CD8-positive, alpha-beta memory T cell (primary cell): ENCODE measurements around the gene CIAO3. TPM values are rescaled to one million over a fixed set of nuclear protein-coding genes. Genes with fewer than 3 reads are reported as not detected.
A peak's percentile ranks its signal among the peaks of the same experiment; 100 is the strongest.

Experiments used
- CTCF ChIA-PET: fragments of 350-600 bp; sonication (Branson Sonifier 250); formaldehyde crosslinking; loops from one replicate; lab custom pipeline; 2021; ENCODE audit warnings: antibody characterized with exemption; lab: Charles Lee
- POLR2A ChIA-PET: fragments of 350-600 bp; sonication (Branson Sonifier 250); formaldehyde crosslinking; loops from one replicate; lab custom pipeline; 2021; ENCODE audit warnings: antibody characterized with exemption; lab: Charles Lee
- DNase-seq, 5 donors: peaks; one replicate each; pipeline versions ENCODE4 v3.0.0 to v3.0.0-alpha.2; 2020 to 2022; ENCODE audit warnings: mixed read lengths in 1 of 5
- H3K27ac ChIP-seq: one replicate; pipeline ENCODE4 v1.7.0; 2013; ENCODE audit warnings: low read depth, mild to moderate bottlenecking, low read length, moderate library complexity
- H3K27me3 ChIP-seq: 2 replicates; pipeline ENCODE4 v1.7.0; 2013; ENCODE audit warnings: low read length, mild to moderate bottlenecking; ENCODE audit not compliant: insufficient read depth, poor library complexity, severe bottlenecking
- H3K36me3 ChIP-seq: 2 replicates; pipeline ENCODE4 v1.7.0; 2013; ENCODE audit warnings: mild to moderate bottlenecking, low read length, moderate library complexity; ENCODE audit not compliant: insufficient read depth
- H3K4me1 ChIP-seq: 2 replicates; pipeline ENCODE4 v1.7.0; 2013; ENCODE audit warnings: mild to moderate bottlenecking, low read length, moderate library complexity; ENCODE audit not compliant: insufficient read depth
- H3K4me3 ChIP-seq: 2 replicates; pipeline ENCODE4 v1.7.0; 2013; ENCODE audit warnings: mild to moderate bottlenecking, low read length
- H3K9me3 ChIP-seq: 2 replicates; pipeline ENCODE4 v1.7.0; 2013; ENCODE audit warnings: mild to moderate bottlenecking, low read length
- H3K27ac Mint-ChIP-seq, 8 donors: one replicate each; pipeline ENCODE4 v1.8.0; 2020 to 2021; ENCODE audit warnings: mixed read lengths in 8 of 8, mild to moderate bottlenecking in 6 of 8, inconsistent platforms in 3 of 8, moderate library complexity in 3 of 8
- H3K27me3 Mint-ChIP-seq, 2 donors: one replicate each; pipeline ENCODE4 v1.8.0; 2020 to 2021; ENCODE audit warnings: mixed read lengths in 2 of 2, mild to moderate bottlenecking in 1 of 2, moderate library complexity in 1 of 2
- H3K36me3 Mint-ChIP-seq, 3 donors: one replicate each; pipeline ENCODE4 v1.8.0; 2020 to 2021; ENCODE audit warnings: mixed read lengths in 3 of 3, inconsistent platforms in 1 of 3, mild to moderate bottlenecking in 1 of 3
- H3K4me1 Mint-ChIP-seq, 3 donors: one replicate each; pipeline ENCODE4 v1.8.0; 2020 to 2021; ENCODE audit warnings: mixed read lengths in 3 of 3, inconsistent platforms in 1 of 3, mild to moderate bottlenecking in 1 of 3
- H3K4me3 Mint-ChIP-seq, 7 donors: one replicate each; pipeline ENCODE4 v1.8.0; 2020 to 2021; ENCODE audit warnings: mixed read lengths in 7 of 7, mild to moderate bottlenecking in 6 of 7, moderate library complexity in 4 of 7, inconsistent platforms in 2 of 7
- H3K9me3 Mint-ChIP-seq, 5 donors: one replicate each; pipeline ENCODE4 v1.8.0; 2020 to 2022; ENCODE audit warnings: mixed read lengths in 5 of 5, mild to moderate bottlenecking in 3 of 5, moderate library complexity in 2 of 5, inconsistent platforms in 1 of 5
- polyA plus RNA-seq: library from polyadenylated mRNA; unstranded; fragments of 300-500 nt; fragmentation: Illumina TruSeq; gene quantifications from one replicate; pipeline ENCODE4 v1.2.3, GENCODE V29; 2021
- total RNA-seq, 2 experiments: library from RNA; stranded (reverse); gene quantifications; one replicate each; pipeline ENCODE4 v1.2.3, GENCODE V29; 2021

Gene CIAO3
- total and polyA plus RNA-seq, 3 experiments from 2014 or later = 23.1 to 37.9 (median 34.8) TPM

DNA sequence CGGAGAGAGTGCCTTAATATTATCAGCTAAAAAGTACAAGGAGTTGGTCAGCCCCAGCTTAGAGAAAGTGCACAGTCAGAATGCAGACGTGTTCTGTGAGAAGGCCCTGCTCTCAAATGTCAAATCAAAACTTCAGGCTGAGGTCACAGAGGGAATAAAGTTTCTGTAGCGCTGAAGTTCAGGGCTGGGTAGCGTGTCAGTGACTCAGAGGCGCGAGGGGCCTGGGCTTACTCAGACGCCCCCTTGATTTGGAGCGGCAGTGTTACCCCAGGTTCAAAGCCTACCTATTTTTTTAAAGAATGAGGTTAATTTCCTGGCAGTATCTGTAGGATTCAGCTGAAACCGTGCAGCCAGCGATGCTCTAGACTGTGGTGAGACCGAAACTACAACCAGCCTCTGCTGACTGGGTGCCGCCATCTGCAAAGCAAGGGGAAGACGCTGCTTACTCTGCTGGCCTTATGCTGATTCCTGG is 4.8 kb downstream of the CIAO3 start:
- peaks cover 10% of the 10 kb centered on the region for H3K4me1 ChIP-seq
- no peak for DNase-seq
- no peak overlapping the region for H3K4me3 ChIP-seq
- CTCF ChIA-PET = interaction anchor here (1.1 to 18.9 kb wide), 2 partner anchors 19 to 49 kb away, joined by 3 to 332 read pairs; partner anchors contain the start of genes ANTKMT, CCDC78, HAGHL and METRN
- no peaks in the 10 kb centered on the region for H3K9me3 ChIP-seq
- Mint-ChIP-seq H3K4me1 (peaks cover 0 to 12% (median 1%) of the 10 kb centered on the region in 3 donors), H3K9me3 (no peaks in the 10 kb centered on the region), H3K4me3 (peak overlapping the region in 1 of 7 donors; percentile 34), H3K27ac (peak overlapping the region in 2 of 8 donors; percentile 38 to 76), H3K36me3 (peaks cover 0 to 47% (median 2%) of the 10 kb centered on the region in 3 donors), H3K27me3 (no peaks in the 10 kb centered on the region)
- H3K27ac ChIP-seq = peak overlapping the region; percentile 75
- no peaks in the 10 kb centered on the region for H3K27me3 ChIP-seq
- POLR2A ChIA-PET = interaction anchor here (0.6 to 2.3 kb wide), 2 partner anchors 15 to 24 kb away, joined by 3 to 8 read pairs; partner anchors contain the start of genes ANTKMT and MSLN
- peaks cover 19% of the 10 kb centered on the region for H3K36me3 ChIP-seq

DNA sequence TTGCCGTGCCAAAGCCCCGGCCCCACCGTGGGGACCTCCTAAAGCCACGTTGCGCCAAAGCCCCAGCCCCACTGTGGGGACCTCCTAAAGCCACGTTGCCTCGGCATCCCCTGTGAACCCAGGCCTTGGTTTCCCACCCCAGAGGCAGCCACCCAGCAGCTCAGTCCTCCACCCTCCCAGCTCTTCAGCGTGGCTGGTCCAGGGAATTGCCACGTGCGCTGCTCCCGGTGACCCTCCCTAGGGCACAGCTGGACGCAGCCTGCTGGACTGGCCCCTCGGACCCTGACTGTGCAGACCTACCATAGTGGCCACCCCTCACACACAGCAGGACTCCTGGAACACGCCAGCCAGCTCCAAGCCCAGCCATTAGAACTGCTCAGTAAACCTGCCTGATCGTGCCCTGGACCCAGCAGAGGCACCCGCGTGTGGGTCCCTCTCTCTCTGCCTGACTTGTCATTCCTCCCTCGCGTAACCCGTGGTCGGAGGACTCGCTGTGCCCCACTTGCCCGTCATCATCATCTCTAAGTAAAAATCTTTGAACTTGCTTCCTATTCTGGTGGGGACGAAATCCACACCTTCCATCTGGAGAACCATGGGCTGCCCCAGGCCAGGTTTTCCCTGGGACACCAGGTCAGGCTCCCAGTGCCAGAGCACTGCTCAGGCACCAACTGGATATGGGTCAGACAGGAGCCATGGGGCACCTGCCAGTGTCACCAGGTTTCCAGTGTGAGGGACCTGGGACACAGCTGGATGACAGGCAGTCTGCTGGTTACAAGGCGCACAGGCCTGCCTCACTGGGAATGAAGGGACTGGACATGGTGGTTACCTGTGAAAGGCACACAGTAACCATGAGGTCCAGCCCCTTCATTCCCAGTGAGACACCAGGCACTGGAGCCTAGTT is 5.6 kb downstream of the CIAO3 start:
- H3K4me1 Mint-ChIP-seq = peaks cover 0 to 12% (median 1%) of the 10 kb centered on the region in 3 donors
- H3K36me3 ChIP-seq = peaks cover 19% of the 10 kb centered on the region
- no peaks in the 10 kb centered on the region for H3K9me3 ChIP-seq
- no peaks in the 10 kb centered on the region for H3K9me3 Mint-ChIP-seq
- ChIA-PET POLR2A (interaction anchor here (2.3 kb wide), 1 partner anchor 14 kb away, joined by 8 read pairs; the partner anchor contains the start of gene ANTKMT), CTCF (interaction anchor here (1.1 to 18.9 kb wide), 2 partner anchors 18 to 50 kb away, joined by 3 to 332 read pairs; partner anchors contain the start of genes ANTKMT, CCDC78, HAGHL and METRN)
- H3K36me3 Mint-ChIP-seq = peaks cover 0 to 47% (median 2%) of the 10 kb centered on the region in 3 donors
- H3K27me3 Mint-ChIP-seq = no peaks in the 10 kb centered on the region
- no peak overlapping the region for H3K27ac Mint-ChIP-seq
- H3K4me3 ChIP-seq = no peak overlapping the region
- DNase-seq = no peak
- H3K27me3 ChIP-seq = no peaks in the 10 kb centered on the region
- H3K4me1 ChIP-seq = peaks cover 7% of the 10 kb centered on the region
- peak overlapping the region in 1 of 7 donors; percentile 76 for H3K4me3 Mint-ChIP-seq
- peak overlapping the region; percentile 75 for H3K27ac ChIP-seq

DNA sequence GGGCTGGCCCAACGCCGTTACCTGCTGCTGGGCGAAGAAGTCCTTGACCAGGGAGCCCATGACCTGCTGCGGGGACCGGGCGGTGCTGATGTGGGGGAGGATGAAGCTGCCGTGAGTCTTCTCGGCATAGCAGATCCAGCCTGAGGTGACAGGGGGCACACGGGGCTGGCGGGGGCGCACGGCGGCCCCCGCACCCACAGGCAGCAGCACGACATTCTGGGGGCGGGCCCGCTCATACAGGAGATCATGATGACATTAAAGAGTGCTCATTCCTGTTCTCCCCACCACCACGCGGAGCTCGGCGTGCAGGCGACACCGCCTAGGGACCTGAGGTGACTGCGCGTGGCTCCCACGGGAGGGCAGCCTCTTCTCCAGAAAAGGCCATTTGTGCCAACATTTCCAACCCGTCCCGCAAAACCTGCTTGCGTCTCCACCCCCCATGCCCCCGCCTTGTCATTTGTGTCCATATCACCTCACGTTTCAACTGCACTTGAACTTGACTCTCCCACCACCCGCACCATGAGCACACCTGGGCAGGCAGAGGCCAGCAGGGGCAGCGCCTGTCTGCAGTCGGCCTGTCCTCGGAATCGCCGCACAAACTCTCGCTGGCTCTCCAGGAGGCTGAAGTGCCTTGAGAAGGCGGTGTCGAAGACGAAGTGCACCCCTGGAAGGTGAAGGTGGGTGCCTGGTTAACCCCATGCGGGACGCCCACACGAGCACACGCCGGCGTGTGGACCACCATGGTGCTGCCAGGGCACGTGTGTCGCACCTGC is 6.4 kb downstream of the CIAO3 start:
- Histone ChIP-seq H3K9me3 (no peaks in the 10 kb centered on the region), H3K27ac (no peak overlapping the region), H3K27me3 (no peaks in the 10 kb centered on the region), H3K4me3 (no peak overlapping the region), H3K4me1 (no peaks in the 10 kb centered on the region), H3K36me3 (peaks cover 19% of the 10 kb centered on the region)
- Mint-ChIP-seq H3K27ac (no peak overlapping the region), H3K9me3 (no peaks in the 10 kb centered on the region), H3K27me3 (no peaks in the 10 kb centered on the region), H3K4me1 (peaks cover 0 to 4% (median 1%) of the 10 kb centered on the region in 3 donors), H3K36me3 (peaks cover 0 to 44% (median 2%) of the 10 kb centered on the region in 3 donors), H3K4me3 (no peak overlapping the region)
- no peak for DNase-seq
- ChIA-PET POLR2A (no interaction called here), CTCF (interaction anchor here (18.9 kb wide), 1 partner anchor 17 kb away, joined by 332 read pairs; the partner anchor contains the start of genes ANTKMT, CCDC78, HAGHL and METRN)

DNA sequence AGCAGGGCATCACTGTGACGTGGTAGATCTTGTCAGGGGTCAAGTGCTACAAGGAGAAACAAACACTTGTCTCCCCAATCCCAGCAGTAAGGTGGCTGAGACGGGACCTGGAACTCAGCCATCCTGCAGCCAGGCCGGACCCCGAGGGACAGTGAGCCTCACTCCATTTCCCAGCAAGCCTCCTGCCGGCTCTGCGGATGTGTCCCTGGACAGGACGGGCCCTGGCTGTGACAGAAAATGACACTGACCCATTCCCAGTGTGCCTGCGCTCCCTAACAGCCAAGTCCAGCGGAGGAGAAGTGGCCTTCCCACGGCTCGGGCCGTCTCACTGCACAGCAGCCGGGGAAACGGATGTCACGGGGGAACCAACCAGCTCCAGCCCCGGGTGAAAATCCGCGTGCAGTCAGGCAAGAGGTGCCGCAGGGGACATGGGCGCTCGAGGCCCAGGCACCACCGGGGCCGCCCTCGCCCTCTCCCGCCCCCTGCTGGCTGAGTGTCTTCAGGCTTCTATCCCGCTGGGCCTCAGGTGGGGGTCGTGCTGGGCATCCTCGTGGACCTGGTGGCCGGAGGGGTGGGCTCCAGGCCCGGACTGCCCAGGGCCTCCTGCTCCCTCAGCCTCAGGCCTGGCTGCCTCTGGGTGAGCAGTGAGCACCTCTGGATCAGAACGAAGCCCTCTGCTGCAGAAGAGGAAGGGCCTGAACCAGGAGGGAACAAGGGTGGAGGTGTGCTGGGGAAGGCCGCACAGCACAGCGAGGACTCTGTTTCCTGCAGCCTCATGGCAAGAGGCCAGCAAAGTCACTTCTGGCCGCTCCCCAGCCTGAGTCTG is 7.2 kb downstream of the CIAO3 start:
- Histone ChIP-seq H3K27ac (no peak overlapping the region), H3K9me3 (no peaks in the 10 kb centered on the region), H3K36me3 (peaks cover 19% of the 10 kb centered on the region), H3K27me3 (no peaks in the 10 kb centered on the region), H3K4me3 (no peak overlapping the region), H3K4me1 (no peaks in the 10 kb centered on the region)
- peak overlapping the region in 2 of 8 donors; percentile 41 to 58 for H3K27ac Mint-ChIP-seq
- peak overlapping the region in 1 of 7 donors; percentile 27 for H3K4me3 Mint-ChIP-seq
- H3K36me3 Mint-ChIP-seq = peaks cover 0 to 41% (median 2%) of the 10 kb centered on the region in 3 donors
- no peaks in the 10 kb centered on the region for H3K4me1 Mint-ChIP-seq
- ChIA-PET CTCF (interaction anchor here (18.9 kb wide), 1 partner anchor 16 kb away, joined by 332 read pairs; the partner anchor contains the start of genes ANTKMT, CCDC78, HAGHL and METRN), POLR2A (interaction anchor here (1.0 kb wide), 1 partner anchor 18 kb away, joined by 4 read pairs; no protein-coding TSS in a partner anchor)
- peak in 2 of 5 donors; percentile 48 to 56 for DNase-seq
- H3K27me3 Mint-ChIP-seq = no peaks in the 10 kb centered on the region
- H3K9me3 Mint-ChIP-seq = no peaks in the 10 kb centered on the region

DNA sequence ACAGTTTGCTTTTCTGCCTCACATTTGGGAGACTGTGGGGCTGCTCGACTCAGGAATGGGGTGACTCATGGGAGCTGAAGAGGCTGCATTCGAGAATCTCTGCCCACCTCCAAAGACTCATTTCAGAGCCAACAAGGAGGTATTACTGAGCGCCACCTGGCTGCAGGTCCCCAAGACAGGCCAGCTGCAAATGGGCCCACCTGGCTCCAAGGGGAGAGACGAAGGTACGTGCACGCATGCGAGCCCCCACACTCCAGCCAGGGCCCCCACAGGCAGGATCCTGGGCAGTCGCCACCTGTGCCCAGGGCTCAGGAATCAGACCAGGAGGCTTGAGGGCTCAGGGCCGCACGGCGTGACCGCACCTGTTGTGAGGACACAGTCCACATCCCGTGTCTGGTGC is 7.9 kb downstream of the CIAO3 start:
- no peak for DNase-seq
- Histone ChIP-seq H3K27me3 (no peaks in the 10 kb centered on the region), H3K27ac (no peak overlapping the region), H3K9me3 (no peaks in the 10 kb centered on the region), H3K36me3 (peaks cover 19% of the 10 kb centered on the region), H3K4me3 (no peak overlapping the region), H3K4me1 (no peaks in the 10 kb centered on the region)
- Mint-ChIP-seq H3K4me1 (no peaks in the 10 kb centered on the region), H3K9me3 (no peaks in the 10 kb centered on the region), H3K27ac (peak overlapping the region in 3 of 8 donors; percentile 41 to 90 (median 58)), H3K27me3 (no peaks in the 10 kb centered on the region), H3K4me3 (no peak overlapping the region), H3K36me3 (peaks cover 0 to 39% (median 2%) of the 10 kb centered on the region in 3 donors)
- POLR2A ChIA-PET = interaction anchor here (1.0 kb wide), 1 partner anchor 17 kb away, joined by 4 read pairs; no protein-coding TSS in a partner anchor
- CTCF ChIA-PET = interaction anchor here (1.7 to 18.9 kb wide), 2 partner anchors 8 to 16 kb away, joined by 7 to 332 read pairs; partner anchors contain the start of genes ANTKMT, CCDC78, CIAO3 and HAGHL

DNA sequence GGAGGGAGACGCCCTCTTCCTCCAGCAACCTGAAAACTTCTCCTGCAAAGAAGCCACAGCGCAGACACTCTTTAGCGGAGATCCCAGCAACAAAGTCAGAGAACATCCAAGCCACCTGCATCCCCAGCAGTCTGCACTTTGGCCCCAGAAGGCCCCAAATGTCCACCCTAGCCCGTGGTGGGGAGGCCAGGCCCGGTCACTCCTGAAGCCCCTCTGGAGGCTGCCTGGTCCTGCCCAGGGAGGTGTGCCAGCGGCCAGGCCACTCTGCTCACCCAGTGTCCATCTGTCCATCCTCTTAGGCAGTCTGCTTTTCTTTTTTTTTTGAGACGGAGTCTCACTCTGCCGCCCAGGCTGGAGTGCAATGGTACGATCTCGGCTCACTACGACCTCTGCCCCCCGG is 8.5 kb downstream of the CIAO3 start:
- Mint-ChIP-seq H3K27me3 (no peaks in the 10 kb centered on the region), H3K4me1 (no peaks in the 10 kb centered on the region), H3K9me3 (no peaks in the 10 kb centered on the region), H3K4me3 (peak overlapping the region in 1 of 7 donors; percentile 27), H3K36me3 (peaks cover 0 to 35% (median 2%) of the 10 kb centered on the region in 3 donors), H3K27ac (peak overlapping the region in 3 of 8 donors; percentile 23 to 90 (median 58))
- H3K9me3 ChIP-seq = no peaks in the 10 kb centered on the region
- peaks cover 18% of the 10 kb centered on the region for H3K36me3 ChIP-seq
- no peaks in the 10 kb centered on the region for H3K27me3 ChIP-seq
- CTCF ChIA-PET = interaction anchor here (1.7 to 18.9 kb wide), 2 partner anchors 8 to 15 kb away, joined by 7 to 332 read pairs; partner anchors contain the start of genes ANTKMT, CCDC78, CIAO3 and HAGHL
- H3K4me1 ChIP-seq = no peaks in the 10 kb centered on the region
- DNase-seq = no peak
- POLR2A ChIA-PET = interaction anchor here (1.0 kb wide), 1 partner anchor 16 kb away, joined by 4 read pairs; no protein-coding TSS in a partner anchor
- H3K4me3 ChIP-seq = no peak overlapping the region
- H3K27ac ChIP-seq = no peak overlapping the region
